ENCODE measurements around the gene SLC9C1. TPM values are rescaled to one million over a fixed set of nuclear protein-coding genes. Genes with fewer than 3 reads are reported as not detected.

Gene SLC9C1
- total and polyA plus RNA-seq, 2 donors (not counting 1 experiment from before 2014, with no cell fraction given): under 0.01 TPM; not detected in 1

GRCh38 chr3:112096176-112096575, 197.8 kb downstream of the SLC9C1 start:
- Histone ChIP-seq H3K4me2 (ENCODE audit: extremely low read depth, insufficient read depth, low read length) (no peak overlapping the region), H3K9me3 (ENCODE audit: control insufficient read depth, insufficient read depth, low read depth, low read length) (no peaks in the 10 kb centered on the region), H3K27me3 (ENCODE audit: control insufficient read depth, insufficient read depth, low read length) (no peaks in the 10 kb centered on the region), H3K79me2 (ENCODE audit: control insufficient read depth, insufficient read depth, low read length) (peaks cover 2% of the 10 kb centered on the region), H3K36me3 (ENCODE audit: control insufficient read depth, insufficient read depth, low read length) (no peaks in the 10 kb centered on the region), H4K20me1 (ENCODE audit: control insufficient read depth, extremely low read depth, insufficient read depth, low read length) (no peaks in the 10 kb centered on the region), H3K27ac (ENCODE audit: insufficient read depth, low read length) (no peak overlapping the region), H3K9ac (ENCODE audit: insufficient read depth, low read length) (no peak overlapping the region), H2AFZ (ENCODE audit: low read length) (no peak overlapping the region), H3K4me1 (ENCODE audit: control insufficient read depth, extremely low read depth, insufficient read depth, low read length) (peaks cover 4% of the 10 kb centered on the region), H3K4me3 (replicated peaks in 1 of 4; ENCODE audit: control extremely low read depth in 1 of 4, insufficient read depth in 1 of 4, low read depth in 3 of 4, low read length in 4 of 4) (no peak overlapping the region)
- no peak for TF ChIP-seq EZH2 (IDR thresholded peaks at IDR 0.05; ENCODE audit: low read length, missing control alignments)
- TF ChIP-seq, protein P1, sequence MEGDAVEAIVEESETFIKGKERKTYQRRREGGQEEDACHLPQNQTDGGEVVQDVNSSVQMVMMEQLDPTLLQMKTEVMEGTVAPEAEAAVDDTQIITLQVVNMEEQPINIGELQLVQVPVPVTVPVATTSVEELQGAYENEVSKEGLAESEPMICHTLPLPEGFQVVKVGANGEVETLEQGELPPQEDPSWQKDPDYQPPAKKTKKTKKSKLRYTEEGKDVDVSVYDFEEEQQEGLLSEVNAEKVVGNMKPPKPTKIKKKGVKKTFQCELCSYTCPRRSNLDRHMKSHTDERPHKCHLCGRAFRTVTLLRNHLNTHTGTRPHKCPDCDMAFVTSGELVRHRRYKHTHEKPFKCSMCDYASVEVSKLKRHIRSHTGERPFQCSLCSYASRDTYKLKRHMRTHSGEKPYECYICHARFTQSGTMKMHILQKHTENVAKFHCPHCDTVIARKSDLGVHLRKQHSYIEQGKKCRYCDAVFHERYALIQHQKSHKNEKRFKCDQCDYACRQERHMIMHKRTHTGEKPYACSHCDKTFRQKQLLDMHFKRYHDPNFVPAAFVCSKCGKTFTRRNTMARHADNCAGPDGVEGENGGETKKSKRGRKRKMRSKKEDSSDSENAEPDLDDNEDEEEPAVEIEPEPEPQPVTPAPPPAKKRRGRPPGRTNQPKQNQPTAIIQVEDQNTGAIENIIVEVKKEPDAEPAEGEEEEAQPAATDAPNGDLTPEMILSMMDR (conservative IDR thresholded peaks at IDR 0.05 in 1 of 2, IDR thresholded peaks at IDR 0.05 in 1 of 2; ENCODE audit: low read depth in 1 of 2, low read length in 2 of 2): no peak
- peak in 1 of 2 donors; percentile 38 for DNase-seq (ENCODE audit: low read depth in 2 of 2)

GRCh38 chr3:112095731-112096130, 198.3 kb downstream of the SLC9C1 start:
- Histone ChIP-seq H4K20me1 (ENCODE audit: control insufficient read depth, extremely low read depth, insufficient read depth, low read length) (no peaks in the 10 kb centered on the region), H3K9me3 (ENCODE audit: control insufficient read depth, insufficient read depth, low read depth, low read length) (no peaks in the 10 kb centered on the region), H3K27ac (ENCODE audit: insufficient read depth, low read length) (no peak overlapping the region), H3K9ac (ENCODE audit: insufficient read depth, low read length) (no peak overlapping the region), H3K36me3 (ENCODE audit: control insufficient read depth, insufficient read depth, low read length) (no peaks in the 10 kb centered on the region), H3K4me2 (ENCODE audit: extremely low read depth, insufficient read depth, low read length) (no peak overlapping the region), H2AFZ (ENCODE audit: low read length) (no peak overlapping the region), H3K4me3 (replicated peaks in 1 of 4; ENCODE audit: control extremely low read depth in 1 of 4, insufficient read depth in 1 of 4, low read depth in 3 of 4, low read length in 4 of 4) (no peak overlapping the region), H3K4me1 (ENCODE audit: control insufficient read depth, extremely low read depth, insufficient read depth, low read length) (peaks cover 4% of the 10 kb centered on the region), H3K79me2 (ENCODE audit: control insufficient read depth, insufficient read depth, low read length) (peaks cover 2% of the 10 kb centered on the region), H3K27me3 (ENCODE audit: control insufficient read depth, insufficient read depth, low read length) (no peaks in the 10 kb centered on the region)
- TF ChIP-seq, protein P1 (conservative IDR thresholded peaks at IDR 0.05 in 1 of 2, IDR thresholded peaks at IDR 0.05 in 1 of 2; ENCODE audit: low read depth in 1 of 2, low read length in 2 of 2): no peak
- no peak for TF ChIP-seq EZH2 (IDR thresholded peaks at IDR 0.05; ENCODE audit: low read length, missing control alignments)
- peak in 1 of 2 donors; percentile 21 for DNase-seq (ENCODE audit: low read depth in 2 of 2)

DNA sequence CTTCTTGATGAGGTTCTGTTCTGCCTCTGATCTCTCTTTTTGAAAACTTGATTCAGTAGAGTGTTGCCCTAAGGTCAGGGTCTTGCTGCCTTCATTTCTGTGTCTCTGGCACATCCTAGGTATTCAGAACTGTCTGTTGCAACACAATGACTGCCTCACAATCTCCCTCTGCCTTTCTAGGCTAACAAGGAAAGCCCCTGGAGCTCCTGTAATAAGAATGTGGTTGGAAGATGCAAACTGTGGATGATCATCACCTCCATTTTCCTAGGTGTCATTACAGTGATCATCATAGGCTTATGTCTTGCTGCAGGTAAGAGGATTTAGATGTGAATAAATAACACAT, 200.9 kb downstream of the SLC9C1 start:
- Histone ChIP-seq H4K20me1 (ENCODE audit: control insufficient read depth, extremely low read depth, insufficient read depth, low read length) (no peaks in the 10 kb centered on the region), H3K4me3 (replicated peaks in 1 of 4; ENCODE audit: control extremely low read depth in 1 of 4, insufficient read depth in 1 of 4, low read depth in 3 of 4, low read length in 4 of 4) (no peak overlapping the region), H3K4me2 (ENCODE audit: extremely low read depth, insufficient read depth, low read length) (peak overlapping the region; percentile 69), H3K27me3 (ENCODE audit: control insufficient read depth, insufficient read depth, low read length) (no peaks in the 10 kb centered on the region), H3K27ac (ENCODE audit: insufficient read depth, low read length) (no peak overlapping the region), H3K79me2 (ENCODE audit: control insufficient read depth, insufficient read depth, low read length) (peaks cover 2% of the 10 kb centered on the region), H3K9me3 (ENCODE audit: control insufficient read depth, insufficient read depth, low read depth, low read length) (no peaks in the 10 kb centered on the region), H3K9ac (ENCODE audit: insufficient read depth, low read length) (no peak overlapping the region), H2AFZ (ENCODE audit: low read length) (peak overlapping the region; percentile 4), H3K36me3 (ENCODE audit: control insufficient read depth, insufficient read depth, low read length) (no peaks in the 10 kb centered on the region), H3K4me1 (ENCODE audit: control insufficient read depth, extremely low read depth, insufficient read depth, low read length) (peaks cover 4% of the 10 kb centered on the region)
- TF ChIP-seq, protein P1 (conservative IDR thresholded peaks at IDR 0.05 in 1 of 2, IDR thresholded peaks at IDR 0.05 in 1 of 2; ENCODE audit: low read depth in 1 of 2, low read length in 2 of 2): no peak
- TF ChIP-seq EZH2 (IDR thresholded peaks at IDR 0.05; ENCODE audit: low read length, missing control alignments): no peak
- no peak for DNase-seq (ENCODE audit: low read depth in 2 of 2)
